Measurements from ENCODE around the gene PTPRD. TPM values are rescaled to one million over a fixed set of nuclear protein-coding genes. Genes with fewer than 3 reads are reported as not detected.

The PTPRD gene
- total and polyA plus RNA-seq, 9 of the 15 experiments (the other 6 are each of a cell fraction or from before 2014, with no cell fraction given): 0.11 TPM; not detected in 8

- no peaks in the 10 kb centered on the region for H3K9me3 ChIP-seq (replicated peaks; ENCODE audit: control insufficient read depth, insufficient read depth, low read depth, low read length)
- no peaks in the 10 kb centered on the region for H3K27me3 ChIP-seq (ENCODE audit: control insufficient read depth in 2 of 2, insufficient read depth in 2 of 2, low read length in 2 of 2)
- no peak overlapping the region for H3K4me3 ChIP-seq
- no peaks in the 10 kb centered on the region for H3K36me3 ChIP-seq (ENCODE audit: control insufficient read depth, insufficient read depth, low read length)
- DNase-seq (ENCODE audit: extremely low read depth in 1 of 4, low spot score in 3 of 4) (no peak), FAIRE-seq (no peak), ATAC-seq (no peak)
- H3K4me1 ChIP-seq (replicated peaks in 1 of 2; ENCODE audit: control insufficient read depth in 2 of 2, insufficient read depth in 2 of 2, low read length in 2 of 2): no peaks in the 10 kb centered on the region
- H4K20me1 ChIP-seq (replicated peaks; ENCODE audit: control insufficient read depth, insufficient read depth, low read length): no peaks in the 10 kb centered on the region
- H2AFZ ChIP-seq (ENCODE audit: low read depth, low read length): no peak overlapping the region
- no peaks in the 10 kb centered on the region for H3K79me2 ChIP-seq (ENCODE audit: control insufficient read depth, insufficient read depth, low read length)
- BruUV-seq (replicated peaks): no TSS peak
- H3K4me2 ChIP-seq (ENCODE audit: insufficient read depth, low read length): no peak overlapping the region
- POLR2A ChIA-PET: no interaction called here
- no peak overlapping the region for H3K9ac ChIP-seq (ENCODE audit: insufficient read depth in 1 of 2, low read depth in 2 of 2, low read length in 2 of 2)
- 0% methylated on average over 5 of the region's 5 CpGs for WGBS (ENCODE audit: insufficient coverage, low coverage, missing lambda C conversion rate)
- no peaks in the 10 kb centered on the region for H3K9me1 ChIP-seq (ENCODE audit: control insufficient read depth, insufficient read depth, low read length)
- TF ChIP-seq ATF2 (CRISPR knock-in tag; IDR thresholded peaks at IDR 0.05) (no peak), SIN3A (IDR thresholded peaks at IDR 0.05; ENCODE audit: borderline replicate concordance in 2 of 2, control insufficient read depth in 1 of 2, low read depth in 2 of 2, low read length in 2 of 2) (no peak), ZFP30 (CRISPR knock-in tag; IDR thresholded peaks at IDR 0.05; ENCODE audit: borderline replicate concordance) (no peak), SMARCB1 (IDR thresholded peaks at IDR 0.05; ENCODE audit: insufficient read length, low read depth) (no peak), GABPB2 (CRISPR knock-in tag; conservative IDR thresholded peaks at IDR 0.05) (no peak), PHF21A (IDR thresholded peaks at IDR 0.05; ENCODE audit: borderline replicate concordance, low read depth) (no peak), ZSCAN32 (CRISPR knock-in tag; IDR thresholded peaks at IDR 0.05) (no peak), ZNF644 (tag; IDR thresholded peaks at IDR 0.05; ENCODE audit: low read depth) (no peak), PPARD (CRISPR knock-in tag; IDR thresholded peaks at IDR 0.05) (no peak), ZNF778 (CRISPR knock-in tag; IDR thresholded peaks at IDR 0.05) (no peak), KAT8 (IDR thresholded peaks at IDR 0.05; ENCODE audit: low read depth) (no peak)
- TF ChIP-seq, protein P1, sequence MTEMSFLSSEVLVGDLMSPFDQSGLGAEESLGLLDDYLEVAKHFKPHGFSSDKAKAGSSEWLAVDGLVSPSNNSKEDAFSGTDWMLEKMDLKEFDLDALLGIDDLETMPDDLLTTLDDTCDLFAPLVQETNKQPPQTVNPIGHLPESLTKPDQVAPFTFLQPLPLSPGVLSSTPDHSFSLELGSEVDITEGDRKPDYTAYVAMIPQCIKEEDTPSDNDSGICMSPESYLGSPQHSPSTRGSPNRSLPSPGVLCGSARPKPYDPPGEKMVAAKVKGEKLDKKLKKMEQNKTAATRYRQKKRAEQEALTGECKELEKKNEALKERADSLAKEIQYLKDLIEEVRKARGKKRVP (CRISPR knock-in tag; IDR thresholded peaks at IDR 0.05): no peak
- CTCF ChIA-PET (ENCODE audit: low intra/inter-chr PET ratio): no interaction called here
- intact Hi-C loops (cut with micrococcal nuclease) (no loop called here), in situ Hi-C loops (cut with MboI) (no loop called here)
- H3K27ac ChIP-seq (ENCODE audit: extremely low read depth, low read depth, low read length): no peak overlapping the region
Measured at GRCh38 chr9:9395539-9395938, 1217.3 kb downstream of the PTPRD start.
